Sigmoid colon (tissue), 4 donors: ENCODE data around the gene OR4M2.
"Not testable (repeated sequence)": the region's sequence is repeated elsewhere in the genome, so short reads cannot be mapped to it uniquely, and the experiment has no call there.

Experiments
- POLR2AphosphoS5 ChIP-seq, 4 donors: sonication (generic); formaldehyde crosslinking; IDR thresholded peaks; one replicate each; pipeline ENCODE4 v1.6.1; 2017; ENCODE audit warnings: antibody characterized with exemption in 4 of 4
- TF ChIP-seq, protein P1 (sequence below), 4 experiments: fragments of 450-650 bp in 3 of 4; fragments of 200-600 bp in 1 of 4; IDR thresholded peaks; one replicate each; pipeline ENCODE4 v1.5.1; 2016 to 2019; ENCODE audit warnings: antibody characterized with exemption in 4 of 4, mild to moderate bottlenecking in 3 of 4, moderate library complexity in 2 of 4

GRCh38 chr15:22122033-22122432 is 41.7 kb downstream of the OR4M2 start:
- TF ChIP-seq, protein P1, sequence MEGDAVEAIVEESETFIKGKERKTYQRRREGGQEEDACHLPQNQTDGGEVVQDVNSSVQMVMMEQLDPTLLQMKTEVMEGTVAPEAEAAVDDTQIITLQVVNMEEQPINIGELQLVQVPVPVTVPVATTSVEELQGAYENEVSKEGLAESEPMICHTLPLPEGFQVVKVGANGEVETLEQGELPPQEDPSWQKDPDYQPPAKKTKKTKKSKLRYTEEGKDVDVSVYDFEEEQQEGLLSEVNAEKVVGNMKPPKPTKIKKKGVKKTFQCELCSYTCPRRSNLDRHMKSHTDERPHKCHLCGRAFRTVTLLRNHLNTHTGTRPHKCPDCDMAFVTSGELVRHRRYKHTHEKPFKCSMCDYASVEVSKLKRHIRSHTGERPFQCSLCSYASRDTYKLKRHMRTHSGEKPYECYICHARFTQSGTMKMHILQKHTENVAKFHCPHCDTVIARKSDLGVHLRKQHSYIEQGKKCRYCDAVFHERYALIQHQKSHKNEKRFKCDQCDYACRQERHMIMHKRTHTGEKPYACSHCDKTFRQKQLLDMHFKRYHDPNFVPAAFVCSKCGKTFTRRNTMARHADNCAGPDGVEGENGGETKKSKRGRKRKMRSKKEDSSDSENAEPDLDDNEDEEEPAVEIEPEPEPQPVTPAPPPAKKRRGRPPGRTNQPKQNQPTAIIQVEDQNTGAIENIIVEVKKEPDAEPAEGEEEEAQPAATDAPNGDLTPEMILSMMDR (IDR thresholded peaks at IDR 0.05): not testable (repeated sequence)
- not testable (repeated sequence) for TF ChIP-seq POLR2AphosphoS5 (IDR thresholded peaks at IDR 0.05)
